Erythroblast (primary cell): ENCODE measurements around the gene RNU1-2.
"Not testable (repeated sequence)": the region's sequence is repeated elsewhere in the genome, so short reads cannot be mapped to it uniquely, and the experiment has no call there.

Source experiments
- GATA1 ChIP-seq: IDR thresholded peaks from 2 replicates; pipeline ENCODE4 v1.6.1; 2011; ENCODE audit warnings: low read depth, mild to moderate bottlenecking, control low read depth, low read length, moderate library complexity
- POLR2A ChIP-seq: IDR thresholded peaks from 2 replicates; pipeline ENCODE4 v1.6.1; 2011; ENCODE audit warnings: mild to moderate bottlenecking, low read length

GRCh38 chr1:16945512-16945911, 49.7 kb downstream of the RNU1-2 start:
- not testable (repeated sequence) for TF ChIP-seq POLR2A, GATA1
